SU-DHL-6 (cell line): Measurements from ENCODE around the gene MTX3.

ENCODE experiments used
- H2AFZ ChIP-seq: fragments of 200-600 bp; sonication (generic); 2 replicates; pipeline ENCODE4 v1.6.1; 2014; ENCODE audit warnings: low read depth, mild to moderate bottlenecking, moderate library complexity, mixed read lengths, antibody characterized with exemption, low read length; ENCODE audit not compliant: severe bottlenecking
- H3F3A ChIP-seq: fragments of 200-600 bp; shearing (Covaris generic); 2 replicates; pipeline ENCODE4 v1.6.0; 2016; ENCODE audit warnings: antibody characterized with exemption, mild to moderate bottlenecking; ENCODE audit not compliant: insufficient read depth
- H3K27ac ChIP-seq: fragments of 200-600 bp; sonication (generic); 2 replicates; pipeline ENCODE4 v1.5.1; 2016; ENCODE audit warnings: low read depth, mild to moderate bottlenecking, low read length, moderate library complexity, mixed read lengths
- H3K27me3 ChIP-seq: fragments of 200-600 bp; sonication (generic), shearing (Covaris generic); 2 replicates; pipeline ENCODE4 v1.6.0; 2014; ENCODE audit warnings: mild to moderate bottlenecking, low read length
- H3K36me3 ChIP-seq: fragments of 200-600 bp; sonication (generic); 2 replicates; pipeline ENCODE4 v1.6.1; 2014; ENCODE audit warnings: mild to moderate bottlenecking, low read length, mixed read lengths
- H3K4me2 ChIP-seq: fragments of 300-600, 200-600 bp; shearing (Covaris generic), sonication (generic); 2 replicates; pipeline ENCODE4 v1.6.0; 2014; ENCODE audit warnings: low read length, low read depth, mild to moderate bottlenecking; ENCODE audit not compliant: poor library complexity, severe bottlenecking
- H3K4me3 ChIP-seq: fragments of 200-600 bp; sonication (generic); 2 replicates; pipeline ENCODE4 v1.5.1; 2014; ENCODE audit warnings: antibody characterized with exemption, low read length, mild to moderate bottlenecking, mixed read lengths; ENCODE audit not compliant: insufficient read depth, poor library complexity, severe bottlenecking
- H3K79me2 ChIP-seq: fragments of 200-600 bp; sonication (generic); 2 replicates; pipeline ENCODE4 v1.6.1; 2014; ENCODE audit warnings: mild to moderate bottlenecking, low read length, moderate library complexity; ENCODE audit not compliant: insufficient read depth
- H3K9ac ChIP-seq: fragments of 200-600 bp; sonication (generic); 2 replicates; pipeline ENCODE4 v1.7.0; 2014; ENCODE audit warnings: mild to moderate bottlenecking, low read length
- H3K9me2 ChIP-seq: fragments of 200-600 bp; sonication (generic); replicated peaks from 2 replicates; pipeline ENCODE4 v1.6.1; 2014; ENCODE audit warnings: low read length; ENCODE audit not compliant: insufficient read depth
- H3K9me3 ChIP-seq: fragments of 200-600 bp; sonication (generic); 2 replicates; pipeline ENCODE4 v1.6.1; 2014; ENCODE audit warnings: low read length, mixed read lengths; ENCODE audit not compliant: insufficient read depth
- H4K20me1 ChIP-seq: fragments of 200-600 bp; sonication (generic); 2 replicates; pipeline ENCODE4 v1.6.1; 2014; ENCODE audit warnings: low read depth, mild to moderate bottlenecking, antibody characterized with exemption, low read length, moderate library complexity, mixed read lengths
- CTCF ChIP-seq: fragments of 200-600 bp; sonication (generic); IDR thresholded peaks from one replicate; pipeline ENCODE4 v1.5.1; 2017; ENCODE audit warnings: antibody characterized with exemption, mild to moderate bottlenecking, low read length, moderate library complexity; ENCODE audit not compliant: insufficient read depth, poor library complexity, severe bottlenecking
- EZH2phosphoT487 ChIP-seq: fragments of 200-600 bp; sonication (generic), shearing (Covaris generic); conservative IDR thresholded peaks from 2 replicates; pipeline ENCODE4 v1.6.1; 2018; ENCODE audit warnings: mild to moderate bottlenecking, antibody characterized with exemption, low read length, moderate library complexity, mixed read lengths

Gene MTX3

GRCh38 chr5:79936002-79936645, 54.9 kb downstream of the MTX3 start:
- Histone ChIP-seq H3K36me3 (no peaks in the 10 kb centered on the region), H4K20me1 (no peaks in the 10 kb centered on the region), H3K9ac (no peak overlapping the region), H2AFZ (no peak overlapping the region), H3F3A (no peaks in the 10 kb centered on the region), H3K9me2 (no peaks in the 10 kb centered on the region), H3K27ac (no peak overlapping the region), H3K4me3 (no peak overlapping the region), H3K79me2 (no peaks in the 10 kb centered on the region), H3K4me2 (no peak overlapping the region), H3K27me3 (no peaks in the 10 kb centered on the region), H3K9me3 (no peaks in the 10 kb centered on the region)
- TF ChIP-seq EZH2phosphoT487 (no peak), CTCF (no peak)

- no peak overlapping the region for H3K27ac ChIP-seq
- TF ChIP-seq CTCF (no peak), EZH2phosphoT487 (no peak)
- no peaks in the 10 kb centered on the region for H3K9me3 ChIP-seq
- no peaks in the 10 kb centered on the region for H3K9me2 ChIP-seq
- H3K79me2 ChIP-seq = no peaks in the 10 kb centered on the region
- no peak overlapping the region for H3K4me3 ChIP-seq
- no peaks in the 10 kb centered on the region for H3K27me3 ChIP-seq
- no peaks in the 10 kb centered on the region for H3K36me3 ChIP-seq
- H4K20me1 ChIP-seq = no peaks in the 10 kb centered on the region
- H3K4me2 ChIP-seq = no peak overlapping the region
- H3F3A ChIP-seq = no peaks in the 10 kb centered on the region
- H3K9ac ChIP-seq = no peak overlapping the region
- no peak overlapping the region for H2AFZ ChIP-seq
These were observed 56.4 kb downstream of the MTX3 start for GRCh38 chr5:79934681-79935080.

DNA sequence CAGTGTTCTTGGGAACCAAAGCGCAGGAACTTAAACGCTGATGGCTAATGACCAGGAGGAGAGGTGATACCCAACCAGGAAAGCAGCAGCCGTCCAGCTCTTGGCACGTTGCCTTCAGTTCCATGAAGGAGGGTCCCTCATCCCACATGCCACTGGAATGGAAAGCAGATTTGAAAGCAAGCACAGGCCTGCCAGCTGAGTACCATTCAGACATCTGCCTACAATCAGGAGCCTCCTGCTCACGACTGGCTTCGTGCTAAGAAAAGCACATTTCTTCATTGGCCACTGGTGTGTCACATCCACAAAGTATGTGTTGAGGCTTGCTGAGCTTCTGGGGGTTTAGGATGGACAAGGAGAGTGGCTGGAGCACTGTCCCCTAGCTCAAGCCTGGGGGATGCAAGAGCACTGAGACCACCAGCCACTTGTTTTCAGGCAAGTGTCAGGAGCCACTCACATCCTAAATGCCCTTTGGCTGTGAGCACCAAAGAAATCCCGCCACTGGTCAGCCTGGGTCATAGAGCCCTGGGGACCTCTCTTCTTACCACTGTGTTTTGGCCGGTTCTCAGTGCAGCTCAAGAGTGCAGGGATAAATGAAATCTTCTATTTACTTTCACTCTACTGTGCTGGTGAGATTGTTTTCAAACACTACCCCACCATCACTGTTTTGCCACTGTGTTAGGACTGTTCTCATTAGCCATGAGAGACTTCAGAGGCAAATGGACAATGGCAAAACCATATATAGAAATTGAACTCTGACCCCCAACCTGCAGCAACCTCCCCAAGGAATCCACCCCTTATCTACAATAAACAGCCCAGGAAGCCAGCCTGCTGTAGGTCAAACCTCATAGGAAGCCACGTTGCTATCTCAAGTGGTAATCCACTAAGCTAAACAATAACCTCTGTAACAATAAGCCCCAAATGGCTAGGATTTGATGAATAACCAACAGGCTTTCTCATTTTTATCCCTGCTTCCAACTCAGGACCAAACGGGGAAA, 58.3 kb downstream of the MTX3 start:
- Histone ChIP-seq H3K36me3 (no peaks in the 10 kb centered on the region), H3K9ac (no peak overlapping the region), H3K27me3 (no peaks in the 10 kb centered on the region), H3K4me2 (no peak overlapping the region), H3K4me3 (no peak overlapping the region), H3K9me3 (no peaks in the 10 kb centered on the region), H3K27ac (no peak overlapping the region), H3K9me2 (no peaks in the 10 kb centered on the region), H4K20me1 (no peaks in the 10 kb centered on the region), H3K79me2 (no peaks in the 10 kb centered on the region), H3F3A (no peaks in the 10 kb centered on the region), H2AFZ (no peak overlapping the region)
- no peak for TF ChIP-seq CTCF
- no peak for TF ChIP-seq EZH2phosphoT487
